ENCODE measurements around the gene IPCEF1.
A peak's percentile ranks its signal among the peaks of the same experiment; 100 is the strongest.

Gene IPCEF1

DNA sequence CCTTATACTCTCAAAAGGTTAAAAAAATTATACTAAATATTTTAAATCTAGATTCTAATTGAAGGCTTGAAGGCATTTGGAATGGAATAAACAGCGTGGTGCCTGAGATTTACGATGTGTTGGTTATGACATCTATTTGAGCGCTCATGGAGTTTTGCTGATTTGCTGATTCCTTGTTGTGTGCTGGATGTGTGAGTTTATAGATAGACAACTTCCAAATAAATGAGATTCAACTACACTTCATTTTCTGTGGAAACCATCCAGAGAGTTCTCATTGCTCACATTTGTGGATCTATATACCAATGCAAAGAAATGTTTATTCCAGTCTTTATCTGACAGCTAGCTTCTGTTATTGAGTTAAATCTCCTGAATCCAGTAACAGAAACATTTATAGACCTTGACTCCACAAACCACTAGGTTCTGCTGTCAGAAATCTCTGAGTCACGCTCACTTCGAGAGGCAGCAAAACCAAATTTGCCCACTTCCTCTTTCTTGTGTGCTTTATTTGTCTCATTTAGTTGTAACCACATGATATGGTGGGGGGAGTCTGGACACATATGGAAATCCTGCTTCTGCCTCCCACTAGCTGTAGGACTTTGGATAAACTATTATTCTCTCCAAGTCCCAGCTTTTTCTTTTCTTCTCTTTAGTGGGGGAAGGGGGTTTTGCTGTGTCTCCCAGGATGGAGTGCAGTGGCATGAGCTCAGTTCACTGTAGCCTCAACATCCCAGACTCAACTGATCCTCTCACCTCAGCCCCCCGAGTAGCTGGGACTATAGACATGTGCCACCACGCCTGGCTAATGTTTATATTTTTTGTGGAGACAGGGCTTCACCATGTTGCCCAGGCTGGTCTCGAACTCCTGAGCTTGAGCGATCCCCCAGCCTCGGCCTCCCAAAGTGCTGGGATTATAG is 54.5 kb downstream of the IPCEF1 start:
- H3K4me3 ChIP-seq (ENCODE audit: low read length): peak overlapping the region; percentile 32; the same call in 1 of the 2 replicates
- no peak for TF ChIP-seq ZNF274 (IDR thresholded peaks at IDR 0.05; ENCODE audit: low read depth, low read length)

DNA sequence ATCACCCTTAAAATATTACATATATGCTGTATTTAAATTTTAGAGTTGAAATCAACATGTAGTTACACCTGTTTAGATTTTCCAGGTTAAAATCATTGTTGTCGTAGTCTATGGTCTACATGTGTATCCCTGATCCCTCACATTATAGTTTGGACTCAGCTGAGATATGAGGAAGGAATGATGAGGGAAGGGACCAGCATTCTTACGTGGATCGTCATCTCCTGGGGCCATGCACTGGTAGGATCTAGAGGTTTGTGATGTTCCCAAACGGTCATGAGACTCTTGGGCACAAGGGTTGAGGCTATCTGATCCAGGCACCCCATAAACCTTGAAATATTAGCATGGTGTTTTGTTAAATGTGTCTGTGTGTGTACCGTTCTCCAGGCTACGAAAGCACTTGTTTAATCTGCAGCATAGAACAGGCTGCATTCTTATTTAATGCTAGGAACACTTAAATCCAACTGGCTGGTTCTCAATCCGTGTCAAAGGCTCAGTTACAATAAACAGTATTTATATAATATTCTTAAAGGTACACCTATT is 55.4 kb downstream of the IPCEF1 start:
- H3K4me3 ChIP-seq (ENCODE audit: low read length): no peak overlapping the region
- TF ChIP-seq ZNF274 (IDR thresholded peaks at IDR 0.05; ENCODE audit: low read depth, low read length): no peak

DNA sequence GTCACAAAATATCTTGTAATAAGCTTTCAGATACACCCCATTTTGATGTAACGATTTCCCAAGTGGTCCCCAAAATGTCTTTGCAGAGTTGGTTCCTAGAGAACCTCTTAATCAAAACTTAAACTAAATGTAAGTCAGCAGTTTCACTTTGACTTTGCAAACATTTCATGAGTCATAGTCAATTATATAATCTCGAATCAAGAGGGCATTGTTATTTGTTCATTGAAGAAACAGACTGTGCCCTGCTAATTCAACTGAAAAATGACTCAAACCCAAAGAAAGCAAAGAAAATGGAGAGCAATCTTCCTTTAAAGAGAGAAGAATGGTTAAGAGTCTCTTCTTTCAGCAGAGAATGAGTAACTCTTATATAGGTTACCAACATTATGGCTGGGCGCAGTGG is 58.3 kb downstream of the IPCEF1 start:
- no peak for TF ChIP-seq ZNF274 (IDR thresholded peaks at IDR 0.05; ENCODE audit: low read depth, low read length)
- H3K4me3 ChIP-seq (ENCODE audit: low read length): no peak overlapping the region

DNA sequence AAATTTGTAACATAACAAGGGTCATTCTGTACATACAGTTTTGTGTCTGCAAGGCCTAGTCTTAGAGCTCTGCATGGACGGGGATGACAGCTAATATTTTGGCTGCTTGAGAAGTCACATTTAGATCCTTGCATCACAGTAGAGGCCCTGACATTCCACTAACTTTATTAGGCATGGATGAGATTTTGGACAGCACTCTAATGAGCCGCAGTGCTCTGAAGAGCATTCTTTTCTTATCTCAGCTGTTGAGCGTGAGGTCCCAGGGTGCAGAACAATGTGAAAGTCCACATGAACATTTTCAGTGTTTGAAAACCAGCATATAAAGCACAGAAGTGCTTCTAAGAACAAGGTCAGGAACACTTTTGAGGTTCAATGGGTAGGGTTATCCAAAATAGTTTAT is 58.9 kb downstream of the IPCEF1 start:
- no peak for TF ChIP-seq ZNF274 (IDR thresholded peaks at IDR 0.05; ENCODE audit: low read depth, low read length)
- H3K4me3 ChIP-seq (ENCODE audit: low read length): no peak overlapping the region

DNA sequence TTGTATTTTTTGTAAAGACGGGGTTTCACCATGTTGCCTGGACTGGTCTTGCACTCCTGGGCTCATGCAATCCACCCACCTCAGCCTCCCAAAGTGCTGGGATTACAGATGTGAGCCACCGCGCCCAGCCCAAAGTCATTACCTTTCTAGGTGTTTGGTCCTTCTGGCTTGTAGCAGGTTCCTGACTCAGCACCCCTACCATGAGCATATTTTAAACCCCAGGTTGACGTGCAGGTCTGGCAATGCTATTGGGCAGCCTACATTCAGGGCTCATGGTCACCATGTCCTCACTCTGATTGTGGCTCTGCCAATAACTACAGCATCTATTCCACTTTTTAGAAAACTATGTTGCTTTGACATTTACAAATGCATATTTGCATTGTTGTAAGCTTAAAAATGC is 59.4 kb downstream of the IPCEF1 start:
- H3K4me3 ChIP-seq (ENCODE audit: low read length): no peak overlapping the region
- TF ChIP-seq ZNF274 (IDR thresholded peaks at IDR 0.05; ENCODE audit: low read depth, low read length): no peak

DNA sequence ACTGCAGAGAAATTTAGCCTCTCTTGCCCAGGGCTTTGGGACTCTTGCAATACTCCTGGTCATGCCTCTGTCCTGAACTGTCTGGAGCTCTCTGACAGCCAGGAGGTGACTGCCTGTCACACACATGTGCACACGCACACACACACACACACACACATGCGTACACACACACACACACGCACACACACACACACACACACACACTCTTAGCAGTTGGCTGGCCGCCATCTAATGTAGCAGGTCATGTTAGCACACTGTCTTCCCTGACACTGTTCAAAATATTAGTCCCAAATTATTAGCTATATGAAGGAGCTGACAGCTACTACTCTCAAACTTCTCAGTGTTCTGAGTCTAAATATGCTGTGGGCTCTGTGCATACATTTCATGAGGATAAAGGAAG is 60.9 kb downstream of the IPCEF1 start:
- H3K4me3 ChIP-seq (ENCODE audit: low read length): no peak overlapping the region
- no peak for TF ChIP-seq ZNF274 (IDR thresholded peaks at IDR 0.05; ENCODE audit: low read depth, low read length)

DNA sequence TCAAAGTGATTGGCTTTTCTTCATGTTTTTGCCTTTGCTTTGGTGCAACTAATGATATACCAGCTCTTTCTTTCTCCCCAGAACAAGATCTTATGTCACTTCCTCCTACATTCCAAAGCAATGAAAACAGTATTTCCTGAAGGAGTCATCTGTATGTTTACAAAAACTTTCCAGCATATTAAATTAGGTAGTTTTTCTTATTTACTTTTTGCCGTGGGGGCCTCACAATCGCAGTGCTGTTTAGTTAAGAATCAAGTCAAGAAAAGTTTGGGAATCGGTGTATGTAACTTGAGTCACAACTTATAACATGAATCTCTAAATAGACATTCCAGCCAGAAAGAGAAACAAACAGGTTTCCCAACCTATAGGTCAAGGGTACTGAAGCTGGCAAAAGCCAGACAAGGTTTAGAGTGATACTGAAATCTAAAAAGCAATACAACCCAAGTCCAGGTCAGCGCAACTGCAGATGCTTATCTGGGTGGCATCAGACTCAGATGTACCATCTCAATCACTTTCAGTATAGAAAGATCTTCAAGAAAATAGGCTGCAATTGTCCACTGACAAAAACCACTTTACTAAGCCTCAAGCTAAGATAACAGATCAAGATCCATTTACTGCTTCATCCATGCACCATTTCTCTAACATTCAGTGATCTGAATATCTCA is 63.6 kb downstream of the IPCEF1 start:
- H3K4me3 ChIP-seq (ENCODE audit: low read length): no peak overlapping the region
- no peak for TF ChIP-seq ZNF274 (IDR thresholded peaks at IDR 0.05; ENCODE audit: low read depth, low read length)

DNA sequence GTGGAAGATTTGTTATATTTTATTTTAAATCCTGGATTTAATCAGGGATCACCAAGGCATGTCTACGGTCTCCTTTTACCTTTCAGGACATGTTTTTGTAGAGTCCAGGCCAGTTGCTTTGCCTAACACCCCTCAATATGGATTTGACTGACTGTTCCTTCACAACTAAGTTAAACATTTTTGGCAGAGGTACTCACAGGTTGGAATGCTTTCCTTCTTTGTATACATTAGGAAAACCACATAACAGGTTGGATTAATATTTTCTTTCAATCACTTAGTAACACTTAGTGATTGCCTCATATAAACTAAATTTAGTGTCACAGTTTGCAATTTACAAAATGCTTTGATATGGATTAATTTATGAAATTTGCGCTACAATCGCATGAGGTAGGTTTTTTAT is 64.5 kb downstream of the IPCEF1 start:
- no peak for TF ChIP-seq ZNF274 (IDR thresholded peaks at IDR 0.05; ENCODE audit: low read depth, low read length)
- H3K4me3 ChIP-seq (ENCODE audit: low read length): no peak overlapping the region

DNA sequence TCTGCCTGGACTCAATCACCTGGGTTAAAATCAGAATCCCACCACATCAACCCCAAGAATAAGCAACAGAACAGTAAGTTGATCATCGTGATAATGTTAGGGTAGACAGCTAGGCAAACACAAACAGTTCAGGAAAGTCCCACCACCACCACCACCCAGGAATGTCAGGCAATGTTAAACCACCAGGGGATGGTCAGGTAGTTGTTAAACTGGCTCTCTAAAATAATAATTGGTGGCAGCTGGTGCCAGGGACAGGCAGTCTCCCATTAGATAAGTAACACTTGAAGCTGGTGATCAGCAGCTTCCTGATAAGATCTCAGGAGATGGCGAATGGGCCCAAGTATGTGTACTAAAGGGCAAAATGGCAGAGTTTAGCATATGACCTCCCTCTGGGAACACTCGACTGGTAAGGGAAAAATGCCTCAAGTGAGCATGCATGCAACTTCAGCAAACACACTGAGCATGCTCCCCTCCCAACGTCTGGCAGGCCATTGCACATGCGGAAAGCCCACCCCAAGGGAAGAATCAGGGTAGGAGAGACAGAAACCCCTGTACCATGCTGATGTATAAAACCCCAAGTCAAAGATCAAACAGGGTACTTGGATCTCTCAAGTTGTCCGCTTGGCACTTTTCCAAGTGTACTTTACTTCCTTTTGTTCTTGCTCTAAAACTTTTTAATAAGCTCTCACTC is 66.6 kb downstream of the IPCEF1 start:
- H3K4me3 ChIP-seq (ENCODE audit: low read length): no peak overlapping the region
- TF ChIP-seq ZNF274 (IDR thresholded peaks at IDR 0.05; ENCODE audit: low read depth, low read length): no peak

DNA sequence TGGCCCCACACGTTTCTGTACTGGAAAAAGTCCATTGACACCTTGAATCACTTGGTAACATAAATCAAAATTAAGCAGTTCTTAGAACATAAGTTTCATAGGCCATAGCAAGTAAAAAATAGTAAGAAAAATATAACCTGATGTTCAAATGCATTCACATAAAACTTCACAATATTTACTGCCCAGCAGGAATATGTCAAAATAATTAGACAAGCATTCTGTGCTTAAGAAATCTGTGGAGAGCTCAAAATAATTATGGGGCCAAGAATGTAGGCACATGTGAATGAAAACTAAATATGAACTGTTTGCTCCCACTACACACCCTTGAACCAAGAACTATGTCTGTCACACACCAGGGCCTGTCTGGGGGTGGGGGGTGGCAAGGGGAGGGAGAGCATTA is 70.8 kb downstream of the IPCEF1 start:
- TF ChIP-seq ZNF274 (IDR thresholded peaks at IDR 0.05; ENCODE audit: low read depth, low read length): no peak
- no peak overlapping the region for H3K4me3 ChIP-seq (ENCODE audit: low read length)

DNA sequence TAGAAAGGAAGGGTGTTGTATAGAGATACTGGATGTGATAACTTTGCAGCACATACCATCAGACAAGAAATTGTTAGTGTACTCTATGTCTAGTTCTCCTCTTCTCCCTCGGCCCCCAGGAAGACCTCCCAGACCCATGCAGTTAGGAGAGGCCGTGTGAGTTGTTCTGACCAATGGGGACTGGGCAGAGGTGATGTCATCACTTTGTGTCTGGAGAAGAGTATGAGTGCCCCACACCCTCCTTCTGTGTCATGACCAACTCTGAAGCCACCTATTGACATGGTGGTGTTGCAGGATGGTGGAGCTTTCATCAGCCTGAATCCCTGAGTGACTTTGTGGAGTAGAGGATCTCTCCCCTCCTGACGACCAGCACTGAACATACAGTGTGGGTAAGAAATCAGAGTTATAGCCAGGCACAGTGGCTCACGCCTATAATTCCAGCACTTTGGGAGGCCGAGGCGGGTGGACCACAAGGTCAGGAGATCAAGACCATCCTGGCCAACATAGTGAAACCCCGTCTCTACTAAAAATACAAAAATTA is 72.2 kb downstream of the IPCEF1 start:
- no peak for TF ChIP-seq ZNF274 (IDR thresholded peaks at IDR 0.05; ENCODE audit: low read depth, low read length)
- no peak overlapping the region for H3K4me3 ChIP-seq (ENCODE audit: low read length)

DNA sequence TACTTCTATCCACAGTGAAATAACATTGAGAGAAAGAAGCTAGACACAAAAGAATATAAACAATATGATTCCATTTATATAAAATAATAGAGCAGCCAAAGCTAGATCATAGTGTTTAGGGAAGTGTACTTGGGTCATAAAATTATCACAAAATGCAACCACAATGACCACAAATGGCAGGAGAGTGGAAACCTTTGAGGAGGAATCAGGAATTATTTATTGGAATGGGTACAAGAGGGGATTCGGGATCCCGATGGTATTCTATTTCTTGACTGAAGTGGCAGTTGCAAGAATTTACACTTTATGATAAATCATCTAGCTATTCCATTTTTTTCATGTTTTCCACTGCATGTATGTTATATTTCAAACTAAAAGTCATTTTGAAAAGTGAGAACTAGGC is 76.1 kb downstream of the IPCEF1 start:
- H3K4me3 ChIP-seq (ENCODE audit: low read length): no peak overlapping the region
- TF ChIP-seq ZNF274 (IDR thresholded peaks at IDR 0.05; ENCODE audit: low read depth, low read length): no peak

DNA sequence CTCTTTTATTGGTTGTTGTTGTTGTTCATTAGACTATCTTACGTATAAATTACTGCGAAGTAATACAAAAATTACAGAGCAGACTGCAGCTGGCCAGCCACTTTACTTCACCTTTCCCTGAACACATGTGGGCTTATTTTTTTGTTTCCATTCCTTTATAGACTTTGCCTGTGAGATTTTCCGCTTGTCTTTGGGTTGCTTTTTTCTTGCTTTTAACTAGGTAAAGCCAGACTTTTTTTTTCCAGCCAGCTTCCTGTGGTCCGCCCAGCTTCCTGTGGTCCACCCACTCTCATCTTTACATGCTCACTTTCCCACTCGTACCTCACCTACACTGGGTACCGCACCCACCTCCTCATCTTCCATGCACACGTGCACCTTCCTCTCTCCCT is 79.0 kb downstream of the IPCEF1 start:
- no peak overlapping the region for H3K4me3 ChIP-seq (ENCODE audit: low read length)

More for the DNA sequence above, 79.0 kb downstream of the IPCEF1 start:
- no peak for TF ChIP-seq ZNF274 (IDR thresholded peaks at IDR 0.05; ENCODE audit: low read depth, low read length)
